SU-DHL-6 (cell line): Measurements from ENCODE around the gene LHX2.

Source experiments
- H2AFZ ChIP-seq: fragments of 200-600 bp; sonication (generic); 2 replicates; pipeline ENCODE4 v1.6.1; 2014; ENCODE audit warnings: low read depth, mild to moderate bottlenecking, moderate library complexity, mixed read lengths, antibody characterized with exemption, low read length; ENCODE audit not compliant: severe bottlenecking
- H3F3A ChIP-seq: fragments of 200-600 bp; shearing (Covaris generic); 2 replicates; pipeline ENCODE4 v1.6.0; 2016; ENCODE audit warnings: antibody characterized with exemption, mild to moderate bottlenecking; ENCODE audit not compliant: insufficient read depth
- H3K27ac ChIP-seq: fragments of 200-600 bp; sonication (generic); 2 replicates; pipeline ENCODE4 v1.5.1; 2016; ENCODE audit warnings: low read depth, mild to moderate bottlenecking, low read length, moderate library complexity, mixed read lengths
- H3K27me3 ChIP-seq: fragments of 200-600 bp; sonication (generic), shearing (Covaris generic); 2 replicates; pipeline ENCODE4 v1.6.0; 2014; ENCODE audit warnings: mild to moderate bottlenecking, low read length
- H3K36me3 ChIP-seq: fragments of 200-600 bp; sonication (generic); 2 replicates; pipeline ENCODE4 v1.6.1; 2014; ENCODE audit warnings: mild to moderate bottlenecking, low read length, mixed read lengths
- H3K4me2 ChIP-seq: fragments of 300-600, 200-600 bp; shearing (Covaris generic), sonication (generic); 2 replicates; pipeline ENCODE4 v1.6.0; 2014; ENCODE audit warnings: low read length, low read depth, mild to moderate bottlenecking; ENCODE audit not compliant: poor library complexity, severe bottlenecking
- H3K4me3 ChIP-seq: fragments of 200-600 bp; sonication (generic); 2 replicates; pipeline ENCODE4 v1.5.1; 2014; ENCODE audit warnings: antibody characterized with exemption, low read length, mild to moderate bottlenecking, mixed read lengths; ENCODE audit not compliant: insufficient read depth, poor library complexity, severe bottlenecking
- H3K79me2 ChIP-seq: fragments of 200-600 bp; sonication (generic); 2 replicates; pipeline ENCODE4 v1.6.1; 2014; ENCODE audit warnings: mild to moderate bottlenecking, low read length, moderate library complexity; ENCODE audit not compliant: insufficient read depth
- H3K9ac ChIP-seq: fragments of 200-600 bp; sonication (generic); 2 replicates; pipeline ENCODE4 v1.7.0; 2014; ENCODE audit warnings: mild to moderate bottlenecking, low read length
- H3K9me2 ChIP-seq: fragments of 200-600 bp; sonication (generic); replicated peaks from 2 replicates; pipeline ENCODE4 v1.6.1; 2014; ENCODE audit warnings: low read length; ENCODE audit not compliant: insufficient read depth
- H3K9me3 ChIP-seq: fragments of 200-600 bp; sonication (generic); 2 replicates; pipeline ENCODE4 v1.6.1; 2014; ENCODE audit warnings: low read length, mixed read lengths; ENCODE audit not compliant: insufficient read depth
- H4K20me1 ChIP-seq: fragments of 200-600 bp; sonication (generic); 2 replicates; pipeline ENCODE4 v1.6.1; 2014; ENCODE audit warnings: low read depth, mild to moderate bottlenecking, antibody characterized with exemption, low read length, moderate library complexity, mixed read lengths
- CTCF ChIP-seq: fragments of 200-600 bp; sonication (generic); IDR thresholded peaks from one replicate; pipeline ENCODE4 v1.5.1; 2017; ENCODE audit warnings: antibody characterized with exemption, mild to moderate bottlenecking, low read length, moderate library complexity; ENCODE audit not compliant: insufficient read depth, poor library complexity, severe bottlenecking
- EZH2phosphoT487 ChIP-seq: fragments of 200-600 bp; sonication (generic), shearing (Covaris generic); conservative IDR thresholded peaks from 2 replicates; pipeline ENCODE4 v1.6.1; 2018; ENCODE audit warnings: mild to moderate bottlenecking, antibody characterized with exemption, low read length, moderate library complexity, mixed read lengths

The LHX2 gene

GRCh38 chr9:123982535-123982934 is 29.0 kb upstream of the LHX2 start:
- Histone ChIP-seq H3K9ac (no peak overlapping the region), H3K79me2 (no peaks in the 10 kb centered on the region), H2AFZ (no peak overlapping the region), H3K4me2 (no peak overlapping the region), H3K36me3 (no peaks in the 10 kb centered on the region), H3K4me3 (no peak overlapping the region), H4K20me1 (no peaks in the 10 kb centered on the region), H3F3A (no peaks in the 10 kb centered on the region), H3K27me3 (no peaks in the 10 kb centered on the region), H3K9me3 (no peaks in the 10 kb centered on the region), H3K9me2 (no peaks in the 10 kb centered on the region), H3K27ac (no peak overlapping the region)
- TF ChIP-seq EZH2phosphoT487, result no peak
- no peak for TF ChIP-seq CTCF

GRCh38 chr9:123983047-123983446 is 28.5 kb upstream of the LHX2 start:
- Histone ChIP-seq H3K27ac (no peak overlapping the region), H3K4me3 (no peak overlapping the region), H3K36me3 (no peaks in the 10 kb centered on the region), H4K20me1 (no peaks in the 10 kb centered on the region), H3K9ac (no peak overlapping the region), H3K4me2 (no peak overlapping the region), H3K9me2 (no peaks in the 10 kb centered on the region), H3K79me2 (no peaks in the 10 kb centered on the region), H3F3A (no peaks in the 10 kb centered on the region), H2AFZ (no peak overlapping the region), H3K9me3 (no peaks in the 10 kb centered on the region), H3K27me3 (no peaks in the 10 kb centered on the region)
- TF ChIP-seq CTCF (no peak), EZH2phosphoT487 (no peak)

- TF ChIP-seq CTCF (no peak), EZH2phosphoT487 (no peak)
- H3K9me3 ChIP-seq, result no peaks in the 10 kb centered on the region
- H3K27ac ChIP-seq, result no peak overlapping the region
- no peaks in the 10 kb centered on the region for H3K27me3 ChIP-seq
- H3K9ac ChIP-seq, result no peak overlapping the region
- no peaks in the 10 kb centered on the region for H3K79me2 ChIP-seq
- H4K20me1 ChIP-seq, result no peaks in the 10 kb centered on the region
- H2AFZ ChIP-seq, result no peak overlapping the region
- no peak overlapping the region for H3K4me3 ChIP-seq
- no peaks in the 10 kb centered on the region for H3K36me3 ChIP-seq
- H3F3A ChIP-seq, result no peaks in the 10 kb centered on the region
- no peak overlapping the region for H3K4me2 ChIP-seq
- H3K9me2 ChIP-seq, result no peaks in the 10 kb centered on the region
Measured at GRCh38 chr9:123984802-123985201, 26.8 kb upstream of the LHX2 start.

- Histone ChIP-seq H3K27me3 (no peaks in the 10 kb centered on the region), H2AFZ (no peak overlapping the region), H3K9me2 (no peaks in the 10 kb centered on the region), H3K27ac (no peak overlapping the region), H3K4me2 (no peak overlapping the region), H3K9me3 (no peaks in the 10 kb centered on the region), H3K36me3 (no peaks in the 10 kb centered on the region), H4K20me1 (no peaks in the 10 kb centered on the region), H3K79me2 (no peaks in the 10 kb centered on the region), H3F3A (no peaks in the 10 kb centered on the region), H3K9ac (no peak overlapping the region), H3K4me3 (no peak overlapping the region)
- TF ChIP-seq CTCF (no peak), EZH2phosphoT487 (no peak)
Measured at GRCh38 chr9:123985869-123986268, 25.7 kb upstream of the LHX2 start.
